Spleen (tissue), 11 donors: Measurements from ENCODE around the gene C12orf76. TPM values are rescaled to one million over a fixed set of nuclear protein-coding genes. Genes with fewer than 3 reads are reported as not detected.

Experiments
- DNase-seq: peaks from one replicate; pipeline ENCODE4 v3.0.0-alpha.2; 2020
- H3K27ac ChIP-seq, 8 donors: fragments of 200-600 bp; sonication (generic) in 7 of 8; 1 replicate in 4 of 8; 2 replicates in 4 of 8; pipeline versions ENCODE4 v1.5.0 to v1.8.0; 2016 to 2021; ENCODE audit warnings: inconsistent platforms in 4 of 8, mild to moderate bottlenecking in 4 of 8, moderate library complexity in 1 of 8
- H3K27me3 ChIP-seq, 7 donors: fragments of 200-600 bp; sonication (generic) in 6 of 7; replicated peaks in 1 of 7; 1 replicate in 4 of 7; 2 replicates in 3 of 7; pipeline versions ENCODE4 v1.5.0 to v1.8.0; 2016 to 2021; ENCODE audit warnings: inconsistent platforms in 3 of 7, mild to moderate bottlenecking in 1 of 7
- H3K36me3 ChIP-seq, 6 donors: fragments of 200-600 bp; sonication (generic) in 5 of 6; 1 replicate in 4 of 6; 2 replicates in 2 of 6; pipeline versions ENCODE4 v1.5.0 to v1.8.0; 2016 to 2021; ENCODE audit warnings: inconsistent platforms in 2 of 6
- H3K4me1 ChIP-seq, 6 donors: fragments of 200-600 bp; sonication (generic) in 5 of 6; 1 replicate in 3 of 6; 2 replicates in 3 of 6; pipeline versions ENCODE4 v1.5.0 to v1.8.0; 2016 to 2021; ENCODE audit warnings: inconsistent platforms in 3 of 6
- H3K4me3 ChIP-seq, 8 donors: fragments of 200-600 bp; sonication (generic) in 7 of 8; 1 replicate in 4 of 8; 2 replicates in 4 of 8; pipeline versions ENCODE4 v1.5.0 to v1.8.0; 2016 to 2021; ENCODE audit warnings: inconsistent platforms in 4 of 8, mild to moderate bottlenecking in 4 of 8, moderate library complexity in 2 of 8
- H3K9me3 ChIP-seq, 8 donors: fragments of 200-600 bp; sonication (generic) in 7 of 8; 1 replicate in 4 of 8; 2 replicates in 4 of 8; pipeline versions ENCODE4 v1.5.0 to v1.8.0; 2016 to 2021; ENCODE audit warnings: inconsistent platforms in 4 of 8
- CTCF ChIP-seq, 11 experiments: fragments of 200-600 bp in 7 of 11; fragments of 450-650 bp in 4 of 11; sonication (generic) in 4 of 11; IDR thresholded peaks in 8 of 11; conservative IDR thresholded peaks in 3 of 11; 1 replicate in 7 of 11; 2 replicates in 4 of 11; pipeline versions ENCODE4 v1.4.0 to v1.8.0; 2016 to 2021; ENCODE audit warnings: antibody characterized with exemption in 11 of 11, inconsistent platforms in 4 of 11, mild to moderate bottlenecking in 1 of 11
- POLR2A ChIP-seq, 3 donors: fragments of 450-650 bp; IDR thresholded peaks; one replicate each; pipeline ENCODE4 v1.5.1; 2017; ENCODE audit warnings: antibody characterized with exemption in 3 of 3, mild to moderate bottlenecking in 1 of 3
- POLR2AphosphoS5 ChIP-seq, 3 donors: sonication (generic); formaldehyde crosslinking; IDR thresholded peaks; one replicate each; pipeline ENCODE4 v1.5.1; 2017; ENCODE audit warnings: antibody characterized with exemption in 3 of 3
- WGBS, 5 donors: extraction: QIAGEN DNeasy Blood & Tissue Kit in 3 of 5; methylation state at CpG; one replicate each; pipeline versions ENCODE4 v1.1.5 to v1.1.7; 2013 to 2018; 5-methylcytosine and 5-hydroxymethylcytosine counted together
- intact Hi-C: fragments of 100-400 bp; cut with DNase I; formaldehyde crosslinking; loops from one replicate; pipeline ENCODE4 v1.15.0; 2023; ENCODE audit warnings: low total_unique reads
- polyA plus RNA-seq, 3 donors: library from polyadenylated mRNA; stranded (reverse); fragments of 200-250 nt; gene quantifications; one replicate each; pipeline ENCODE4 v1.2.1, GENCODE V29; 2013
- total RNA-seq, 7 donors: library from RNA; depleted of rRNA in 3 of 7; stranded (reverse); fragments of >200 nt in 3 of 7; fragmentation: NEBNext Ultra II Directional in 4 of 7; extraction: Animal tissue kit (Norgen Biotek cat#: 25700) in 4 of 7; gene quantifications; one replicate each; pipeline versions ENCODE4 v1.1.0 to v1.2.1, GENCODE V29; 2016 to 2021
- donor health status: healthy with polysubstance abuse.
- donor health status: DM: no; HTN: no; CAD: no; lungs with moderate emphysema.
- donor health status: DM: no; HTN: no; CAD: no.
- donor health status: Bipolar disorder and iron deficiency.
- donor health status: healthy.
- donor health status: DM: no; HTN: no; CAD: no.
- donor health status: DM: yes; HTN: yes; CAD: no.

The C12orf76 gene
- total and polyA plus RNA-seq, 10 donors, result 12.9 to 21.5 (median 17.1) TPM

- H3K27me3 ChIP-seq, result no peaks in the 10 kb centered on the region
- no peak for TF ChIP-seq POLR2A (IDR thresholded peaks at IDR 0.05)
- TF ChIP-seq CTCF (IDR thresholded peaks at IDR 0.05 in 8 of 11, conservative IDR thresholded peaks at IDR 0.05 in 3 of 11), result no peak
- TF ChIP-seq POLR2AphosphoS5 (IDR thresholded peaks at IDR 0.05), result no peak
- WGBS, 5 donors, result 74 to 89% (median 86%) methylated on average over 5 of the region's 5 CpGs
- H3K9me3 ChIP-seq, result no peaks in the 10 kb centered on the region
- peaks cover 0 to 28% (median 7%) of the 10 kb centered on the region in 6 donors for H3K4me1 ChIP-seq
- H3K27ac ChIP-seq, result peak overlapping the region in 2 of 8 donors; percentile 3 to 41
- H3K36me3 ChIP-seq, result peaks cover 4 to 100% (median 94%) of the 10 kb centered on the region in 6 donors
- intact Hi-C loops, result no loop called here
- DNase-seq, result no peak
- no peak overlapping the region for H3K4me3 ChIP-seq
Measured at GRCh38 chr12:110023059-110023980, 25.0 kb downstream of the C12orf76 start.

GRCh38 chr12:110020956-110021355 is 27.4 kb downstream of the C12orf76 start:
- peaks cover 0 to 39% (median 7%) of the 10 kb centered on the region in 6 donors for H3K4me1 ChIP-seq
- no peak overlapping the region for H3K4me3 ChIP-seq
- no peaks in the 10 kb centered on the region for H3K27me3 ChIP-seq
- H3K36me3 ChIP-seq, result peaks cover 4 to 100% (median 93%) of the 10 kb centered on the region in 6 donors
- H3K27ac ChIP-seq, result no peak overlapping the region
- 90 to 98% (median 96%) methylated on average over 4 of the region's 4 CpGs for WGBS, 5 donors
- no peak for TF ChIP-seq POLR2A (IDR thresholded peaks at IDR 0.05)
- TF ChIP-seq CTCF (IDR thresholded peaks at IDR 0.05 in 8 of 11, conservative IDR thresholded peaks at IDR 0.05 in 3 of 11), result no peak
- no peak for TF ChIP-seq POLR2AphosphoS5 (IDR thresholded peaks at IDR 0.05)
- no peaks in the 10 kb centered on the region for H3K9me3 ChIP-seq
- intact Hi-C loops, result no loop called here
- no peak for DNase-seq

- intact Hi-C loops, result no loop called here
- Histone ChIP-seq H3K27ac (peak overlapping the region; percentile 63 to 84 (median 74)), H3K4me3 (peak overlapping the region in 1 of 8 donors; percentile 12), H3K27me3 (no peaks in the 10 kb centered on the region), H3K4me1 (peaks cover 32 to 69% (median 49%) of the 10 kb centered on the region in 6 donors), H3K9me3 (no peaks in the 10 kb centered on the region), H3K36me3 (peaks cover 4 to 84% (median 66%) of the 10 kb centered on the region in 6 donors)
- TF ChIP-seq CTCF (IDR thresholded peaks at IDR 0.05 in 8 of 11, conservative IDR thresholded peaks at IDR 0.05 in 3 of 11), result peak in 7 of 11 experiments; percentile 14 to 49 (median 28)
- no peak for TF ChIP-seq POLR2AphosphoS5 (IDR thresholded peaks at IDR 0.05)
- TF ChIP-seq POLR2A (IDR thresholded peaks at IDR 0.05), result no peak
- 0 to 20% (median 5%) methylated on average over 2 of the region's 2 CpGs for WGBS, 5 donors
- no peak for DNase-seq
Measured at GRCh38 chr12:110015132-110015531, 33.2 kb downstream of the C12orf76 start.

- peaks cover 34 to 92% (median 69%) of the 10 kb centered on the region in 6 donors for H3K4me1 ChIP-seq
- H3K9me3 ChIP-seq, result peaks cover 0 to under 1% (median 0%) of the 10 kb centered on the region in 8 donors
- intact Hi-C loops, result no loop called here
- 66 to 92% (median 78%) methylated on average over 4 of the region's 4 CpGs for WGBS, 5 donors
- H3K4me3 ChIP-seq, result peak overlapping the region in 1 of 8 donors; percentile 56
- no peaks in the 10 kb centered on the region for H3K27me3 ChIP-seq
- no peak for DNase-seq
- H3K27ac ChIP-seq, result peak overlapping the region; percentile 38 to 85 (median 76)
- peaks cover 0 to 59% (median 41%) of the 10 kb centered on the region in 6 donors for H3K36me3 ChIP-seq
- TF ChIP-seq CTCF (IDR thresholded peaks at IDR 0.05 in 8 of 11, conservative IDR thresholded peaks at IDR 0.05 in 3 of 11), result no peak
- TF ChIP-seq POLR2AphosphoS5 (IDR thresholded peaks at IDR 0.05), result no peak
- no peak for TF ChIP-seq POLR2A (IDR thresholded peaks at IDR 0.05)
Measured at GRCh38 chr12:110012659-110013058, 35.7 kb downstream of the C12orf76 start.
